GM12801 (cell line): ENCODE measurements around the gene MAP7D3.

Experiments used
- CTCF ChIP-seq: IDR thresholded peaks from one replicate; pipeline ENCODE4 v1.5.1; 2011; ENCODE audit warnings: control low read depth; ENCODE audit not compliant: insufficient read length; ENCODE audit errors: extremely low read depth

The MAP7D3 gene

GRCh38 chrX:136209016-136209738 lies 42.0 kb downstream of the MAP7D3 start:
- no peak for TF ChIP-seq CTCF

- no peak for TF ChIP-seq CTCF
These were observed 43.7 kb downstream of the MAP7D3 start for GRCh38 chrX:136207546-136207945.

GRCh38 chrX:136206916-136207315 lies 44.3 kb downstream of the MAP7D3 start:
- TF ChIP-seq CTCF, result no peak

DNA sequence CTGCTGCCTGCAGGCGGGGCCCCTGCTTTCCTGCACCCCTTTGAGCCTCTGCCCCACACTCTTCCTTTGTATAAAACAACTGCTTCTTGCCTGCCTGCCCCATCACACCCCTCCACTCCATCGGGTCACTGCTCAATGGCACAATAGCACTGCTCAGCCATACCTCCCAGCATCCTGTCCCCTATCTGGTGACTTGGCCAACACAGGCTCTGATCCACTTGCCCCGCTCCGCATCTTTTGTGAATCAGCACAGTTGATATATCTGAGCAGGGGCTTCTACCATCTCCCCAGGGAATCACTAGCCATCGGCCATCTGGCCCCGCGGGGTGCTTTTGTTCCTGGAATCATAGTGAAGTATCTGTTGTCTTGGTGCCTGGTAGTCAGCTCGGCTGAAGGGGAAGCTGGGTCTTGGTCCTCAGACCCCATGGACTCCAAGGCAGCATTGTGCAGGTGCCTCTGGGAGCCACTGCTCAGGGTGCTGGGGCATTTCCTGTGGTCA lies 45.3 kb downstream of the MAP7D3 start:
- no peak for TF ChIP-seq CTCF

- no peak for TF ChIP-seq CTCF
These were observed 46.6 kb downstream of the MAP7D3 start for GRCh38 chrX:136204571-136204970.

DNA sequence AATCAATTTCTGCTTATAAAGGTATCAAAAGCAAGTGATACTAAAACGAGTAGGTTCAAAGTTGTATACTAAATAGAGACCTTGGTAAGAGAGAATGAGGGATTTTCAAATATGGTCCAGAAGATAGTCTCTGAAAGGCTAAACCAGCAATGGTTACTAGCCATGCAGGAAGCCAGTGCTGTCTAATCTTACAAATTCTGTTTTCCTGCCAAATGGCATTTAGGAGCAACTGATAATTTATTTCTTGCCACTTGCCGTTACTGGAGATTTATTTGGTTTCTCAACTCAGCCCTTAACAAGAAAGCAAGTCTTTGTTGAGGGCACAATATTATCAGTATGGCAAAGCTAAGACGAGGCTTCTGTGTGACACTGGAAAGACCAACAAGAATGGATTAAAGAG lies 47.2 kb downstream of the MAP7D3 start:
- no peak for TF ChIP-seq CTCF

GRCh38 chrX:136203438-136203837 lies 47.8 kb downstream of the MAP7D3 start:
- TF ChIP-seq CTCF, result no peak

- no peak for TF ChIP-seq CTCF
These were observed 48.3 kb downstream of the MAP7D3 start for GRCh38 chrX:136202889-136203288.
